OCI-LY3 (cell line): ENCODE results near the gene LYZL6.

Source experiments
- H2AFZ ChIP-seq: fragments of 200-600, 300-600 bp; shearing (Covaris generic); 2 replicates; pipeline ENCODE4 v1.6.0; 2014; ENCODE audit warnings: antibody characterized with exemption, low read depth, low read length
- H3K27ac ChIP-seq: fragments of 200-600, 300-600 bp; sonication (generic); 2 replicates; pipeline ENCODE4 v1.5.1; 2014; ENCODE audit warnings: mild to moderate bottlenecking, low read length, moderate library complexity, mixed read lengths
- H3K27me3 ChIP-seq: fragments of 200-600, 300-600 bp; sonication (generic); 2 replicates; pipeline ENCODE4 v1.6.1; 2014; ENCODE audit warnings: low read depth, low read length, mixed read lengths
- H3K36me3 ChIP-seq: fragments of 200-600, 300-600 bp; sonication (generic); replicated peaks from 2 replicates; pipeline ENCODE3; 2014; ENCODE audit warnings: low read depth, low read length, mixed read lengths
- H3K4me1 ChIP-seq: fragments of 300-600, 200-600 bp; sonication (generic); 2 replicates; pipeline ENCODE4 v1.6.1; 2014; ENCODE audit warnings: low read length, mixed read lengths
- H3K4me2 ChIP-seq: fragments of 200-600, 300-600 bp; sonication (generic); 2 replicates; pipeline ENCODE4 v1.6.1; 2014; ENCODE audit warnings: low read length, mixed read lengths
- H3K4me3 ChIP-seq: fragments of 300-600, 200-600 bp; sonication (generic); 2 replicates; pipeline ENCODE4 v1.5.1; 2014; ENCODE audit warnings: antibody characterized with exemption, mild to moderate bottlenecking, low read length, moderate library complexity
- H3K79me2 ChIP-seq: fragments of 300-600, 200-600 bp; shearing (Covaris generic); 2 replicates; pipeline ENCODE4 v1.6.1; 2014; ENCODE audit warnings: mild to moderate bottlenecking, low read length, mixed read lengths
- H3K9ac ChIP-seq: fragments of 300-600, 200-600 bp; shearing (Covaris generic); 2 replicates; pipeline ENCODE4 v1.6.0; 2014; ENCODE audit warnings: mild to moderate bottlenecking, low read length, moderate library complexity
- H3K9me3 ChIP-seq: fragments of 200-600, 300-600 bp; shearing (Covaris generic); 2 replicates; pipeline ENCODE4 v1.6.1; 2014; ENCODE audit warnings: low read length, mixed read lengths; ENCODE audit not compliant: insufficient read depth
- H4K20me1 ChIP-seq: fragments of 200-600, 300-600 bp; sonication (generic); 2 replicates; pipeline ENCODE4 v1.6.1; 2016; ENCODE audit warnings: low read length, mixed read lengths; ENCODE audit not compliant: insufficient read depth
- CTCF ChIP-seq: fragments of 200-600, 300-600 bp; sonication (generic); IDR thresholded peaks from 2 replicates; pipeline ENCODE4 v1.5.1; 2014; ENCODE audit warnings: antibody characterized with exemption, low read length, low read depth
- EZH2phosphoT487 ChIP-seq: fragments of 200-600 bp; shearing (Covaris generic); IDR thresholded peaks from 2 replicates; pipeline ENCODE4 v1.6.1; 2018; ENCODE audit warnings: antibody characterized with exemption, mixed run types, low read depth

Gene LYZL6

GRCh38 chr17:35943537-35943936 is at the start of gene LYZL6:
LYZL6 (minus strand) TSS chr17:35943713; CDS start chr17:35939356, 4,357 bp downstream.
- Histone ChIP-seq H3K4me2 (no peak within 1 kb of the TSS), H3K4me3 (no peak within 1 kb of the TSS), H3K36me3 (no peaks in the 10 kb centered on the region), H3K27ac (no peak within 1 kb of the TSS), H3K79me2 (no peaks in the 10 kb centered on the region), H3K4me1 (peaks cover 4% of the 10 kb centered on the region; the same call in 1 of the 2 replicates), H3K9me3 (no peaks in the 10 kb centered on the region), H2AFZ (no peak within 1 kb of the TSS), H4K20me1 (no peaks in the 10 kb centered on the region), H3K27me3 (no peaks in the 10 kb centered on the region), H3K9ac (no peak within 1 kb of the TSS)
- TF ChIP-seq CTCF (no peak), EZH2phosphoT487 (no peak)

- Histone ChIP-seq H3K4me3 (no peak overlapping the region), H2AFZ (no peak overlapping the region), H3K9ac (no peak overlapping the region), H3K27me3 (peaks cover 73% of the 10 kb centered on the region), H3K79me2 (no peaks in the 10 kb centered on the region), H3K4me2 (no peak overlapping the region), H3K9me3 (peaks cover 8% of the 10 kb centered on the region; the same call in 1 of the 2 replicates), H4K20me1 (no peaks in the 10 kb centered on the region), H3K27ac (no peak overlapping the region), H3K36me3 (no peaks in the 10 kb centered on the region), H3K4me1 (peaks cover 16% of the 10 kb centered on the region)
- no peak for TF ChIP-seq EZH2phosphoT487
- no peak for TF ChIP-seq CTCF
Observed at GRCh38 chr17:35991075-35991474, 47.6 kb upstream of the LYZL6 start.

- Histone ChIP-seq H4K20me1 (no peaks in the 10 kb centered on the region), H3K27ac (no peak overlapping the region), H3K9me3 (peaks cover 8% of the 10 kb centered on the region; the same call in 1 of the 2 replicates), H3K36me3 (no peaks in the 10 kb centered on the region), H3K9ac (no peak overlapping the region), H3K4me1 (no peaks in the 10 kb centered on the region), H3K4me2 (no peak overlapping the region), H3K79me2 (no peaks in the 10 kb centered on the region), H3K27me3 (peaks cover 69% of the 10 kb centered on the region), H3K4me3 (no peak overlapping the region), H2AFZ (no peak overlapping the region)
- TF ChIP-seq CTCF (no peak), EZH2phosphoT487 (no peak)
Observed at GRCh38 chr17:35988164-35988563, 44.7 kb upstream of the LYZL6 start.

GRCh38 chr17:35986643-35987042 is 43.1 kb upstream of the LYZL6 start, which contains the start of gene CCL14:
CCL14 (minus strand) TSS chr17:35986729; CDS start chr17:35986649, 80 bp downstream.
- H3K4me2 ChIP-seq, result no peak within 1 kb of the TSS
- peaks cover 66% of the 10 kb centered on the region for H3K27me3 ChIP-seq
- H4K20me1 ChIP-seq, result no peaks in the 10 kb centered on the region
- H3K27ac ChIP-seq, result no peak within 1 kb of the TSS
- H2AFZ ChIP-seq, result no peak within 1 kb of the TSS
- peaks cover 8% of the 10 kb centered on the region; the same call in 1 of the 2 replicates for H3K9me3 ChIP-seq
- H3K79me2 ChIP-seq, result no peaks in the 10 kb centered on the region
- TF ChIP-seq EZH2phosphoT487 (no peak), CTCF (no peak)
- no peaks in the 10 kb centered on the region for H3K36me3 ChIP-seq
- no peak within 1 kb of the TSS for H3K4me3 ChIP-seq
- H3K9ac ChIP-seq, result no peak within 1 kb of the TSS
- H3K4me1 ChIP-seq, result no peaks in the 10 kb centered on the region
